GM18511 (cell line): Measurements from ENCODE around the gene SUPT4H1.

ENCODE experiments used
- ATAC-seq: cut with Tn5 transposase; IDR thresholded peaks from one replicate; pipeline ENCODE4 v1.9.1; 2021; ENCODE audit warnings: mild to moderate bottlenecking, moderate library complexity; ENCODE audit not compliant: unreplicated experiment

Gene SUPT4H1

DNA sequence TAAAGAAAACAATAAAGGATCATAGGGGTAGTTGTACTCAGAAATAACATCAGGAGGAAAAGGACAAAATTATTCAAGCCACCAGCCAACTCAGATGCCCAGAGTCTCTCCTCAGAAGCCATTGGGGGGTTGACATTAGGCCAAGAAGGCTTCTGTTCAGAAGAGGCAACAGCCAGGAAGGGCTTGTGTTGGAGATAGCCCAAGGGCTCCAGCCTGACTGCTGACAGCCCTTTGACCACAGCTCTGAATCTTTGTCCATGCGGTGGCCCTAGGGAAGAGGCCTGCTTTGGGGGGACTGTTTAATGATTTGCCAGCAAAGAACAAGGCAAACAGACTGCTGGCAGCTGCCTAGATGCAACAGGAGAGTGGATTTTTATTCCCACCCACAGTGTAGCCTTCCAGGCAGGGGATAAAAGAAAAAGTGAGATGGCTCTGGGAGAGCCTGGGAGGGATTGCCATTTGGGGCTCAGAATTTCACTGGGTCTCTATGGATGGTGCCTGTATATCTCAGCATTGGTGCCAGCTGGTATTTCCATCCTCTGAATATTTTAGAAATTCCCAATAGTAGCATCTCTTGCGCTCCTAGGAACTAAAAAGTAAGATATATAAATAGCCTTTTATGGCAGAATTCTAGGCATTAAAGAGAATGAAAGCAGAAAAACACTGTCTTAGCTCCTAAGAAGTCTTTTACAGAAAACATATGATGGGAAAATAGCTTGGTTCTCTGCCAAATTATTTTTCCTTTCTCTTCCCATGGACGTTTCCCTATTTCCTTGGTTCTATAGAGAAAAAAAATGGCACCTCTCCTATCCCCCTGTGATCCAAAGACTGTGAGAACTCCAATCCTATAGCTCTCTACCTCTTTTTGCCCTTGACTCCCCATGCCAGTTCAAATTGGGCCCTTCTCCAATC lies 29.4 kb upstream of the SUPT4H1 start:
- no peak for ATAC-seq

DNA sequence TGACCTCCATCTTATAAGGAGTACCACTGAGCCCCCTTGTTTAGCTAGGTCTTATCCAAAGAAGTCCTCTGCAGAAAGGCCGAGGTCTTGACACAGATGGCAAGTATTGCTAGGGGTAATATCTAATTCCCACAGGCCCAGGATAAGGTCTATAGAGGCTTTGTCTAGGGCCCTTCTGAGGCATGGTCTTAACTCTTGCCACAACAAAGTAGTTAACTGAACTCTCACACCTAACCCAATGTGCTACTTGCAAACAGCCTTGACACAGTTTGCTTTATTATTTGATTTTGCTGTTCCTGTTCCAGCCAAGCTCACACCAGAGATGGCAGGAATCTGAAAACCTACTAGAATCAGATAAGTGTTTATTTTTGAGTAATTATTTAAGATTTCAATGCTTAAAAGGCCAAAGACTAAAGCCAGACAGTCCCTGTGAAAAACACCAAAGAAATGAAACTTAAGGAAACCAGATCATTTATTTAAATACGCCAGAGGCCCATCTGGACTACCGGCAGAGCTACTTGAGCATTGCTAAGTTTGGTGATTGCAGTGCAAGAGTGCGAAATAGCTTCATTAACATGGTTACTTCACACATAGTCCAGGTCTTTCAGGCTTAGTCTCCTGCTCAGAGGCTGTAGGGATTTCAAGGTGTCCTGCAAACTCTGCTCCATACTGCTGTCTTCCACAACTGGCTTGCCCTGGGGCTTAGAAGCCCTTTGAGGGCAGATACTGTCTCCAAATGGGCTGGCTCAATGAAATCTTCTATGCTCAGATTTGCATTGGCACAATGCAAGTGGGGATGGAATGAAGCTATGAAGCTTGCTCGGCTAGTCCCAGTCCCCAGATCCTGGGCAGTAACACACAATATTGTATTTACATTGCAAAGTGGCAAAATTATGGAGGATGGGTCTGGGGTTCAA lies 28.5 kb upstream of the SUPT4H1 start:
- no peak for ATAC-seq

DNA sequence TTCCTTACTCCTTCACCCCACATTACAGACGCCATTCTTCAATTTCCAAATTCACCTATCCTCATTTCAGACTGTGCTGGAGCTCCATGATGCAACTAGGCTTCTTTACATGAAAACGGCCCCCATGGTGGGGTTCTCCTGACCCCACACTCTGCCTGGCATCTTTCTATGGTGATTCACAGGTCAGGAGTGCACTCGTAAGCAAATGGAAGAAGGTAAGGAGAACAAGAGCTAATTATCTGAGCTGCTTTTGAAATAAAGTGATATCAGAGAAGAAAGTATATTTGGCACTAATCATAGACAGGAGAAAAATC lies 27.5 kb upstream of the SUPT4H1 start:
- no peak for ATAC-seq

DNA sequence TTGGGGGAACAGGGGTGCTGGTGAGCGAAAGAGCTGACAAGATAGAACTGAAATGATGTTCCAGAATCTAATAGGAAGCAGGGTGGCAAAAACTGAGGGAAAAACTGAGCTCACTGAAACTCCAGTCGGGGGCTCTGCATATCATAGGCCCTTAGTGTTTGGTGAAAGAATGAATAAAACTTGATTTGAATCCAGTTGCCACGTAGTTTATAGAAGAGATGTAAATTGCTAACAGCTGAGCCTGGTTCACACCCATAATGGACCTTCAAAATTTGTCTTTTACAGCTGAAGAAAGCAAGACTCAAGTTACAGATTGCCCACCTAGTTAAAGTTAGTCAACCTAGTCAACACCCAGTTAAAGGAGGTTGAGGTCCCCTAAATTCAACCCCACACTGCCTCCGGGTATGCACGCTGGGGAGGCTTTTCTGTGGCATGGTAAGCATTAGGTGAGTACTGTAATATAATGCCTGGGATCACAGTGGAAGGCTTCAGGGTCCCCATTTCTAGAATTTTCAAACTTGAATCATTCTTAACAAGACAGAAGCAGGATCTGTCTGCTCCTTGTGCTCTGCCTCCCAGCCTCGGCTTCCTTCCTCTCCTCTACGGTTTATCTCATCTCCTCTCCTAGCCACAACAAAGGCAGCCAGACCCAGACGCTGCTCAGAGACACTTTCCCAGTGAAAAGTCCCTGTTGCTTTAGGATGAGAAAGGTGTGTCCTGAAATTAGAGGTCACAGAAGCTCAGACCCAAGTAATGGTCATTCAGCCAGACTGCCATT lies 26.9 kb upstream of the SUPT4H1 start:
- ATAC-seq = no peak

DNA sequence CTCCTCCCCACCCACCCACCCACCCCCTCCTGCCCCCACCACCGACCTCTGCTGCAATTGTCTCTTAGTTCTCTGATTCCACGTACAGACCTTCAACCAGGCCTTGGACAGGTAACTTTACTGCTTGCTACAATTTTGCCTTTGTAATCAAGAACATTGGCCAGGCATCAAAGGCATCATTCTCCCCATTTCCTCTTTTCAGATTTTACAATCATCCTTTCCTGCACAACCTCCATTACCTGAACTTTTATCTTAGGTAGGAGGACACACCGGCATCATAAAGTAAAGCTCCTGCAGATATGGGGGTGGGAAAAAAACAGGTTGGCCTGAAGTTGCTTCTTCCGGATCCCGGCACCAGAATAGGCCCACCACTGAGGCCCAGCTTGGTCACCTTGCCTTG lies 25.7 kb upstream of the SUPT4H1 start:
- no peak for ATAC-seq

DNA sequence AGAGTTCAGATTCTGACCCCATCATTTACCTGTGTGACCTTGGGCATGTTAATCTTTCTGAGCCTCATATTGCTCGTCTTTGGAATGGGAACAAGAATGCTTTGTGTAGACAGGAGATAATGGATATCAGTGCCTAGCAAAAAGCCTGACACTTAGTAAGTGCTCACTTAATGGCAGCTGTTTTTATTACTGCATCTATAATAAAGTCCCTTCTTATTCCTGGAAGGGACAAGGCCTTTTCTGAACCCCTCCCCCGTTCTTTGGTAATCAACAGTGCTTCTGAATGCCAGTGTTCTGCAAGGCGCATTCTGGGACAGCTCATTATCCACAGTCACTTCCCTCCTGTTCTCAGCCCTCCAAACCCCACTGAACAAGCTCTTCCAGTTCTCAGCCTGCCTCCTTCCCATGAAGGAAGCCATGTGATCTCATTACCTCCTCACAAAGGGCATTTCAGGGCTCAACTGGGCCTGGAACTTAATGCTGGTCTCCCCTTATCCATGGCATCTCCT lies 25.1 kb upstream of the SUPT4H1 start:
- ATAC-seq = no peak

DNA sequence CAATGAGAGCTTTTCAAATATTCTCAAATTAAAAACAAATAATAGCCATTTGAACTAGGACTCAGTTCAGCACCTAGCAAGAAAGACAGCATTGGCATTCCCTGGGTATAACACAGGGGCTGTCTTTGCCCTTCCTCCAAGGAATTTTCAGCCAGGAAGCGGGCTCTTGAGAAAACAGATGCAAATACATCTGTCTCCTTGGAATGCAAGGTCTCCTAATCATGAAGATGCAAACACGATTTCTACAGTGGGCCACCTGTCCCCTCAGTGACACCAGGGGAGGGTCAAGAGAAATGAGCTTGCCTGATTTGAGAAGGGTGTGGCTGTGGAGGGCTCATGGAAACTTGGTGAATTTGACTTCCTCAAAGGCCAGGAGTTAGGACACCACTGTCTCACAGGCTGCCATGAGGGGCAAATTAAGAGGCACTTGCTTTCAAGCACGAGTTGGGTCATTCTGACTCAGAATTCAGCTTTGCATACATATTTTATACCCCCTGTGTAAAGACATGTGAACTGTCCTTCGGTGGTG lies 24.5 kb upstream of the SUPT4H1 start:
- no peak for ATAC-seq

DNA sequence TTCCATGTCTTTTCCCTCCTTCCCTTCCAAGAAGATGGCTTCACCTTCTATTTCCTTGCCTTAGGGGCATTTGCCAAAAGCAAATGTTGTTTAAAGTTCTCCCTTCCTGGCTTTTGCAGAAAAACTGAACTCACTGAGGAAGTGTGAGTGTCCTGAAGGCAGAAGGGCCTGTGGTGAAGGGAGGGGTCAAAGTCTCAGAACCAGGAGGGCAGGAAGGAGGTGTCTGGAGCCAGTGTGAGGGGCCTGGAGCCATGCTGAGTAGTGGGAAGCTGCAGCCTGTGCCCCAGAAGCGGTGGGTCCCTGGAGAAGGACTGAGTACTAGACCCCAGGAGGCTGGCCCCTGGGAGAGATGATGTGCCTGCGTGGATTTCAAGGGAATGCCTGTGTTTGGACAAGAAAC lies 23.8 kb upstream of the SUPT4H1 start:
- ATAC-seq = no peak

DNA sequence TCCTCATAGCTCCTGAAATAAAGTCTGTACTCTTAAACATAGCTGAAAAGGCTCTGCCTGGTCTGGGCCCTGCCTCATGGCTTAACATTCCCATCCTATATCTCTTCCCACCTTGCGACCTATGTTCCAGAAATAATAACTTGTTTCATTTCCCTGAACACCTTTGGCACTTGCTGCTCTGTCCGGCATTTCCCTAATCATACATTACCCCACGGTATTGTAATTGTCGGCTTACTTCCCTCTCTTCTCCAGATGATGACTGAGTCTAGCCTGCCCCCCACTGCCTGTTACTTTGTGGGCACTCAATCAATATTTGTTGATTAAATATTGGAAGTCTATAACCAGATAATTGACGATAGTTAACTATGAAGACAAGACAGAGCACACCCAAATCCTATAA lies 23.3 kb upstream of the SUPT4H1 start:
- no peak for ATAC-seq

DNA sequence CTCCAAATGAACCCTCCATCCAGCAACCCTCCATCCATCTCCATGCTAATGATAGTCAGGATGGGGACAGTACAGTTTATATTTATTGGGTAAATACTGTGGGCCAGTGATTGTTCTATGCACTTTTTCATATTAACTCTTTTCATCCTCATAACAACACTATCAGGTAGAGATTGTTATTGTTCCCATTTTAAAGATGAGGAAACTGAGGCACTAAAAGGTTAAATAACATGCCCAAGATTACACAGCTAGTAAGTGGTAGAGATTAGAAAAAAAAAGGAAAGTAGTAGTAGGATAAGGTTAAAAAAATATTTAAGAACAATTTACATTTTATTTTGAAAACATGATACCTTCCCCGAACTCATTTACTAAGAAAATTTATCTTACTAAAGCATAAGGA lies 21.9 kb upstream of the SUPT4H1 start:
- no peak for ATAC-seq

DNA sequence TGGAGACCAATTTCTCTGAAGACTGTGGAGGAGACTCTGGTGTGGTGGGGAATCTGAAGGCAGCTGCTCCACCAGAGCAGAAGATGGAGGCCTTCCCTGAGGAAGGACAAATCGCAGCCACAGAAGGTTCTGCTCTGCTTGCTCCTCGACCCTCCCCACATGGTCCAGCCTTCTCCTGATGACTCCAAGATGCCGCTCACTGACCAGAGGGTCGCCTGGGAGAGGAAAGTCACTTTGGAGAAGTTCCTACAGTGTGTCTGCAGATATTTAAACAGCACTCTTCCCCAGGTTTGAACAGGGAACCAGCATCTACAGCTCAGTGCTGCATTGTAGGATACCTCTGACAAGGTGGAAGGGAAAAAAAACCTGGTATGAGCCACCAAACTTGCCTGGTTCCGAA lies 21.0 kb upstream of the SUPT4H1 start:
- no peak for ATAC-seq

DNA sequence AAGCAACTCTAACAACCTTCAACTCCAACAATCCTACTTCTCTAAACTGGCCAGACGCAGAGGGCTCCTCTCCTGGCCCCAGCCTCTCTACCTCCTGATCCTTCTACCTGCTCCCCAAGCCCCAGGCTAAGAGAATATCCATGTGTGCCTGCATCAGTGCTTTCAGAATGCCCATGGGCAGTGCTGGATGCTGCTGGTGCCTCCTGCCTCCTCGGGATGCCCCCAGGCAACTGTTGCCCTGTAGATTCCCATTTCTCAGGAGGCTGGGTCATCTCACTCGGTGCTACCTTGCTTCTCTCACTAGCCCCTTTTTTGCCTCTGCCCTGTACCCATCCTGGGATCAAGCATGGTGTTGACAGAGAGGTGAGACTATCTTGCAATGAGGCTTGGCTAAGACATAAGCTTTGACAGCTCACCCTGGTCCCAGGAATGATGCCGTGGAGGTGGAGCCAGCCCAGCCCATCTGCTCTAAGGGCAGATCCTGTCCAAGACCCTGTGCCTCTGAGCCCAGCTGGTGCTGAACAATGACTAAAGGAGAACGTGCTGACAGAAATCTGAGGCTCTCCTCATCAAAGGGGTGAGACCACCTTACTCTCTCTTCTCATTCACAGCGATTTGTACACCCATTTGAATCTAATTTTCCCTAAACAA lies 19.4 kb upstream of the SUPT4H1 start:
- ATAC-seq = no peak

DNA sequence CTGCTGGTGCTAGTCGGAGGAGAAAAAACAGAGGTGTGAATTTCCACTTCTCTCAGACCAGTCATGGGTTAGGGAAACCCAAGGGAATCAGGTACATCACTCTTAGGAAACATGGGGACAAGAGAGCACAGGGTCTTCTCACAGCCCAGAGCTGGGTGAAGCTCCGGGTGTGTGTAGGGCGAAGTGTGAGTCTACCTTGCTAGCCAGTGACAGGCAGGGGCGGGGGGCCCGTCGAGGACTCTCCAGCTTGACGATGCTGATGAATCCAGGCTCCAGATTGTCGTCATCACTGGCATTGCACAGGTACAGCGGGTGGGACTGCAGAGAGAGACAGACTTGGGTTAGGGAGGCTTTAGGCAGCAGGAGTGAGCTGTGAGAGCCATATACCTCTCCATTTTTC lies 18.7 kb upstream of the SUPT4H1 start:
- ATAC-seq = no peak

DNA sequence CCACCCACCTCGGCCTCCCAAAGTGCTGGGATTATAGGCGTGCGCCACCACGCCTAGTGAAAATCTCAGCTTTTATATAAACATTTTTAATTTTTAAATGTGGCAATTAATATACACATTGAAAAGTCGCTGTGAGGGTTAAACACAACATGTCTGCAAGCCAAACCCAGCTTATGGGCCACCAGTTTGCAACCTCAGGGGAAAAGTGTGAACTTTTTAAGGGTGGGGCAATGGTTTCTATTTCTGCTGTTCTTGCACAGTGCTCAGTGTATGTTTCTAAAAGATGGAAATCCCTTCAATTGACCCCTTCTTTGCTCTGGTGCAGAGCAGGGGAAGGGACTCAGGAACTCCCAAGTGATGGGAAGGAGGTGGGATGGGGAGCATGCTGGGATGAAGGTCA lies 18.3 kb upstream of the SUPT4H1 start:
- ATAC-seq = no peak

DNA sequence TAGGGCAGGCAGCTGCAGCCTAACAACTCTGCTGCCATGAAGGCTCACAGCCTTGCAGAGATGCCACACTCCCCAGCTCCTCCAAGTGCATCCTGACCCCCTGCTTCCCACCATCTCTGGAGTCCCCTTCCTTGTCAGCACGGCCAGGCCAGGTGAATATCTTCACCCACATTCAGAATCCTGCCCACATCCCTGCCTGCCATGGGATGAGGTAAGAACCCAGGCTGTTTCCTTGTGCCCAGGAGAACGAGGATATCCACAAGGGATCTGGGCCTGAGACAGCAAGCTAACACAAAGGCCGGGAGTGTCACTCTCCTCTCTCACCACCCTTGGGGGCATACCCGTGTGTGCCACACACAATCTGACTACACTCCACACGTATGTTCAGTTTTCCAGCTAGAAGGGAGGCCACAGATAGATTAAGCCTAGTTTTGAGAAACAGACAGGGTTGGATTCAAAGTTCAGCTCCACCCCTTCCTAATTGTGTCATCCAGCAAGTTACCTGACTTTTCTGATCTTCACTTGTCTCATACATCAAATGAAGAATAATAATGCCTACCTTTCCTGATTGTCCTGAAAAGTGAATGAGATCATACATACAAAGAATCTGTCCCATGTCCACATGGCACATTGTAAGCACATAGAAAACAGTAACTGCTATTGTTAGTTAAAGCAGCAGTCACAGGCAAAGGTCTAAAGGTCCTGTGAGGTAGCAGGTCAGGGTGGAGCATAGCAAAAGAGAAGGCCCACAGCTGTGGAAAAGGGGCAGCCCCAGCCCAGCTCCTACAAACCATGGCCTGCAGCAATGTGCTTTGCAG lies 17.4 kb upstream of the SUPT4H1 start:
- ATAC-seq = no peak

DNA sequence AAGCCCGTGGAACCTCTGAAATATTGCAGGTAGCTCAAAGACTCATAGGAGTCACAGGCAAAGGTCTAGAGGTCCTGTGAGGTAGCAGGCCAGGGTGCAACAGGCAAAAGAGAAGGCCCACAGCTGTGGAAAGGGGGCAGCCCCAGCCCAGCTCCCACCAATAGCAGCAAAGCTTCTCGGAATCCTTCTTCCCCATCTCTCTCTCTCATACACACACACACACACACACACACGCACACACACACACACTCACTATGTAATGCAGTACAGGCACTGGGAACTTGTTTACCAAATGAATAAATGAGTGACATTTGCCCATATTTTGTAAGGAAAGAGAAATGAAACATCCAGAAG lies 16.8 kb upstream of the SUPT4H1 start:
- no peak for ATAC-seq

DNA sequence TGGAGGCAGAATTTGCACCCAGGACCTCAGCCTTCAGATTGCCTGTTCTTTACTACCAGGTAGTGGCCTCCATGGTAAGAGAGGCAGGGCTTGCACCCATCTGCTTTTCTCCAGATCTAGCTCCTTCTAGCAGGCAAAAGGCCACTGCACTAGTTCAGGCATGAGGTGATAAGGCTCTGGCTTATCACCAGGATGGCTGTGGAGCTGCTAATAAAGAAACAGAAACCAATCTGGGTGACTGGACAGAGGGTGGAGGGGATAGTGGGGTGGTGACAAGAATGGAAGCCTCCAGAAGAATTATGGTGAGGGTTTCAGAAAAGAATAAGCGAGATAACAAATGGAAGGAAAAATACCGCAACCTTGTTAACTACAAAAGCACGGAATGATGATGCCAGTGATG lies 15.5 kb upstream of the SUPT4H1 start:
- ATAC-seq = no peak

DNA sequence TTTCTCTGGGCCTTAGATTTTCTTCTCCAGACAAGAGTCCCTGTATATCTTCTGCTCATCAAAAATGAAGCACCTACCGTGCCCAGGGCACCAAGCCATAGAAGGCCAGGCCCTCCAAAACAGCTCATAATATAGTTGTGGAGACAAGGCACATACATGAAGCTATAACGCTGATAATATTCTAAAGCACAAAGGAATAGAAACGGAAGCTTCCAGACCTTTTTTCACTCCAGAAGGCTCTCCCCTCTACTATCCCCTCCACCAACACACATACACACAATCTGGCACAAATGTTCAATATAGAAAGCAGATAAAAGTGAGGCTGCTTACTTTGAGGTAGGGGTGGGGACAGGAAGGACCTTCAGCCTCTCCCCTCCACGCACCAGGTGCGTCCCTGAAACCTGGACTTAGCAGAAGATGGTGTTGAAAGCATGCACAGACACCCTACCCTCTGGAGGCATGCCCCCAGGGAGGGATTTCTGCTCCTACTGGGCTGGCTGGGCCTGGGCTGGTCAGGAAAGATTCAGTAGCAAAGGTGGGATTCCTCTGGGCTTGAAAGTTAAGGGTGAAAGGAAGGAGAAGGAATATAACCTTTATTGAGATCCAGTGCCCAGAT lies 14.1 kb upstream of the SUPT4H1 start:
- ATAC-seq = no peak
